ENCODE results near the gene DXO.
"Not testable (repeated sequence)": the region's sequence is repeated elsewhere in the genome, so short reads cannot be mapped to it uniquely, and the experiment has no call there.

The DXO gene

GRCh38 chr6:31935823-31936222, 36.1 kb downstream of the DXO start:
- no peaks in the 10 kb centered on the region for H3K36me3 ChIP-seq (ENCODE audit: control insufficient read depth, insufficient read depth, low read length)
- no peak overlapping the region for H3K4me3 ChIP-seq (replicated peaks; ENCODE audit: low read depth, low read length)
- H3K27me3 ChIP-seq (replicated peaks; ENCODE audit: control insufficient read depth, insufficient read depth, low read length): no peaks in the 10 kb centered on the region; the same call in 1 of the 2 replicates
- no peak for TF ChIP-seq CTCF (IDR thresholded peaks at IDR 0.05; ENCODE audit: insufficient read depth, low read length, poor library complexity, severe bottlenecking)
- no peak for DNase-seq (ENCODE audit: extremely low read depth, insufficient read length)

- Histone ChIP-seq H3K27me3 (replicated peaks; ENCODE audit: control insufficient read depth, insufficient read depth, low read length) (no peaks in the 10 kb centered on the region; the same call in 1 of the 2 replicates), H3K4me3 (replicated peaks; ENCODE audit: low read depth, low read length) (no peak overlapping the region), H3K36me3 (ENCODE audit: control insufficient read depth, insufficient read depth, low read length) (no peaks in the 10 kb centered on the region)
- no peak for TF ChIP-seq CTCF (IDR thresholded peaks at IDR 0.05; ENCODE audit: insufficient read depth, low read length, poor library complexity, severe bottlenecking)
- no peak for DNase-seq (ENCODE audit: extremely low read depth, insufficient read length)
Measured at GRCh38 chr6:31935021-31935420, 36.9 kb downstream of the DXO start.

- Histone ChIP-seq H3K27me3 (replicated peaks; ENCODE audit: control insufficient read depth, insufficient read depth, low read length) (no peaks in the 10 kb centered on the region; the same call in 1 of the 2 replicates), H3K4me3 (replicated peaks; ENCODE audit: low read depth, low read length) (no peak overlapping the region), H3K36me3 (ENCODE audit: control insufficient read depth, insufficient read depth, low read length) (no peaks in the 10 kb centered on the region)
- no peak for TF ChIP-seq CTCF (IDR thresholded peaks at IDR 0.05; ENCODE audit: insufficient read depth, low read length, poor library complexity, severe bottlenecking)
- DNase-seq (ENCODE audit: extremely low read depth, insufficient read length): no peak
Measured at GRCh38 chr6:31933537-31933936, 38.4 kb downstream of the DXO start.

GRCh38 chr6:31932137-31932536, 39.8 kb downstream of the DXO start:
- H3K4me3 ChIP-seq (replicated peaks; ENCODE audit: low read depth, low read length); DNase-seq (ENCODE audit: extremely low read depth, insufficient read length); H3K27me3 ChIP-seq (replicated peaks; ENCODE audit: control insufficient read depth, insufficient read depth, low read length); H3K36me3 ChIP-seq (ENCODE audit: control insufficient read depth, insufficient read depth, low read length): not testable (repeated sequence)

- Histone ChIP-seq H3K36me3 (ENCODE audit: control insufficient read depth, insufficient read depth, low read length) (no peaks in the 10 kb centered on the region), H3K27me3 (replicated peaks; ENCODE audit: control insufficient read depth, insufficient read depth, low read length) (no peaks in the 10 kb centered on the region; the same call in 1 of the 2 replicates), H3K4me3 (replicated peaks; ENCODE audit: low read depth, low read length) (no peak overlapping the region)
- no peak for TF ChIP-seq CTCF (IDR thresholded peaks at IDR 0.05; ENCODE audit: insufficient read depth, low read length, poor library complexity, severe bottlenecking)
- no peak for DNase-seq (ENCODE audit: extremely low read depth, insufficient read length)
Measured at GRCh38 chr6:31930962-31931361, 41.0 kb downstream of the DXO start.

GRCh38 chr6:31928672-31928939, 43.3 kb downstream of the DXO start:
- no peak for TF ChIP-seq CTCF (IDR thresholded peaks at IDR 0.05; ENCODE audit: insufficient read depth, low read length, poor library complexity, severe bottlenecking)
- no peaks in the 10 kb centered on the region; the same call in 1 of the 2 replicates for H3K27me3 ChIP-seq (replicated peaks; ENCODE audit: control insufficient read depth, insufficient read depth, low read length)
- H3K4me3 ChIP-seq (replicated peaks; ENCODE audit: low read depth, low read length): no peak overlapping the region
- no peaks in the 10 kb centered on the region for H3K36me3 ChIP-seq (ENCODE audit: control insufficient read depth, insufficient read depth, low read length)
- no peak for DNase-seq (ENCODE audit: extremely low read depth, insufficient read length)

Measured in GM06990 (cell line).